GM21723 (cell line): Measurements from ENCODE around the gene ALDH1A3.

Experiments used
- ATAC-seq: cut with Tn5 transposase; IDR thresholded peaks from one replicate; pipeline ENCODE4 v1.9.1; 2021; ENCODE audit warnings: mild to moderate bottlenecking, moderate library complexity; ENCODE audit not compliant: unreplicated experiment

ALDH1A3 gene

GRCh38 chr15:100947760-100948429 lies 68.3 kb downstream of the ALDH1A3 start:
- no peak for ATAC-seq

DNA sequence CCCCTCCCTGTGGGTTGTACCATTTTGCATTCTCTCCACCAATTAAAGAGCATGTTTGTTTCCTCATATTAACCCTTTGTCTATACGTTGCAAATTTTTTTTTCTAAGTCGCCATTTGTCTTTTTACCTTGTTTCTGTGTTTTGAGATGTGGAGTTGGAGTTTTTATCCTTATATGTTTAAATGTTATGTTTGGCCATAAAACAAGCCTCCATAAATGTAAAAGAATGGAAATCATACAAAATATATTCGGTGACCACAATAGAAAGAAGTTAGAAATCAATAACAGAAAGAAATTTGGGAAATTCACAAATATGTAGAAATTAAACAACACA lies 68.8 kb downstream of the ALDH1A3 start:
- ATAC-seq = no peak

GRCh38 chr15:100949691-100950090 lies 70.1 kb downstream of the ALDH1A3 start:
- ATAC-seq = no peak

DNA sequence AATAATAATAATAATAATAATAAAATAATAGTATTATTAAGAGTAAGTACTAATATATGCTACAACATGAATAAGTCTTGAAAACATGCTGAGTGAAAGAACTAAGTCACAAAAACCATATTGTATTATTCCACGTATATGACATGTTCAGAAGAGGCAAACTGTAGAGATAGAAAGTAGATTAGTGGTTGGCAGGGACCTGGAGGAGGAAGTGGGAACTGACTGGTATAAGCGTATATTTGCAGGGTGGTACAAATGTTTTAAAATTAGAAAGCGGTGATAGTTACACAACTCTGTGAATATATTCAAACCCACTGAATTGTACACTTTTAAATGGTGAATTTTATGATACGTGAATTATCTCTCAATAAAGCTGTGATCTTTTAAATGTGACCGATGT lies 72.3 kb downstream of the ALDH1A3 start:
- no peak for ATAC-seq

DNA sequence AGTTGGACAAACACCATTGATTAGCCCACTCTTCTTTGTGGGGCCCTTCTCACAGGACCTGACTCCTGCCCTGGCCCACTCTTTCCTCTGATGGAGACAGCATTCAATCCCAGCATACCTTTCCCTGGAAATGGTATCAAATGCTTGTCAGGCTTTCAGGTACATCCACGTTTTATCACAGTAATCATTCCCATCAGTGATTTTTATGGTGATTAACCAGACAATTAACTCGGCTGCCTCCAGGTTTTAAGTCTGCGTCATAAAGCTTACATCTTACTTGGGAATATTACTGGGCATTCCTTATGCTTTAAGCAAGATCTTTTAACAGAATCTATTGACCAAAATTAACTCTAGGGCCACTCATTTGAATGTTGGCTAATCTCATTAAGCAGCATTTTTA lies 72.9 kb downstream of the ALDH1A3 start:
- ATAC-seq = no peak

DNA sequence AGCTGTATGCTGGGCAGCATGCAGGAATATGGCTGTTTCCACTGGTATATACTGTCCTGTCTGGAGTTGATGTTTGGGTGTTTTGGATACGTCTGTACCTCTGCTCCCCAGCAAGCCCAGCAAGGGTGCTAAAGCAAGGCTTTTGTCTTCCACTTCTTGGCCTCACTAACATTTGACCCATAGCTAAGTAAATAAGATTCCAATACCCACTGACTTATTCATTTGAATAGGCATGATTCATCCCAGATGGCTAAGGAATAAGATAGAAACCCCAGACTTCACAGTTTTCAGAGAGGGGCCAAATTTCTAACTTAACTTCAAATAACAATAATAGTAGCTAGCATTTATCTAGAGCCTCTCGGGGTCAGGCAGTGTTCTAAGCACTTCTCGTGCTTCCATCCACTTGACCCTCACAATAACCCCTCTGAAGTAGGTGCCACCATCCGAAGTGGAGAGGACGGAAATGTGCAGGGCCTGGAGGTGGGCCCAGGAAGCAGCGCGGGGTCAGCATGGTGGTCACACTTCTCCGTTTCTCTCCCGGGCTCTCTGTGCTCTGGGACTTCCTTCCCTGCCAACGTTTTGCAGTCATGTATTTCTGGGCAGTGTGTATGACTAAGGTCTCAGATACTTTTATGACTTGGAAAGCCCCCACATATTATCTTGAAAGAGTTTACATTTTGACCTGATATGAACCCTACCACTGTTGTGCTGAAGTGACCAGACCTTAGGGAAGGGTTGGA lies 78.9 kb downstream of the ALDH1A3 start:
- no peak for ATAC-seq

DNA sequence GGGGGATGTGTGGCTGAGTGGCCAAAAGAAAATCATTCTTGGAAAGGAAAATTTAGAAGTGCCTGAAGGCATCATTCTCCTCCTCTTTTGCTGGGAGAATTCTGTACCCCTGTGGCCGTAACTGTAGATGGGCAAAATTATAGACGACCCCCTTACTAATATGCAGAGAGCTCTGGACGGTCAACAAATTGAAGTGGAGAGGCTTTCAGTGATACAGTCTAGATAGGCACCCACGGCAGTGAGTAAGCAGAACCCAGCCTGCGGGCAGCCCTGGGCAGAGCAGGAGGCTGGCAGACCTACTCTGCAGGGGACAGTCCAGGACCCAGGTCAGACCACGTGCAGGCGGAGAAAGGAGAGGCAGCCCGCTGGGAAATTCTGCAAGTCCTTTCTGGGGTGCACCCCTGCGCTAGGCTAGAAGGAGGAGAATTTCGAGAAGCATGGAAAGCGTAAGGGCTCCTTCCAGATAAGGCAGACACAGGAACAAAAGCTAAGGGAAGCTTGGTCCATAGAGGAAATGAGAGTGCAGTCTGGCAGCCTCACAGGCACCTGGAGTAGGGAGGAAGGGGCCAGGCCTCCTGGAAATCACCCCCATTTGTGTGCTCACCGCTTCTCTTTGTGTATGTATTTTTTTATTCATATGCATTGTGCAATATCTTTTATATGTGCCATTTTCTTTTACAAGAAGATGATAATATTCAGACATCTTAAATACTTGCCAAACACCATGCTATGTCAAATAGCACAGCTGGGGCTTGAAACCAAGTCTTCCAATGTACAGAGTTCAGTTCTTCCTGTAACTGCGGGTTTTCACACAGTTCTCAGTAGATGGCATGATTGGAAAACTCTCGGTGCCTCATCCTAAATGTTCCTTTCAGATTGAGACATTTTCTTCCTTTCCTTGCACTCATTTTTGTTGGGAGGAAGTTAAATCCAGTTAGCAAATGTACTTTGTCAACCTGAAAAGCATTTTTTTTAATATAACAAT lies 79.7 kb downstream of the ALDH1A3 start:
- ATAC-seq = no peak
